GM23338 (cell line): Measurements from ENCODE around the gene TOMM6. TPM values are rescaled to one million over a fixed set of nuclear protein-coding genes. Genes with fewer than 3 reads are reported as not detected.

Experiments used
- ATAC-seq: fragments of 200-7000 bp; cut with Tn5 transposase; 3 replicates; pipeline ENCODE4 v1.9.1; 2020
- DNase-seq: peaks from one replicate; pipeline ENCODE4 v3.0.0-alpha.2; 2015; ENCODE audit warnings: low spot score
- H2AFZ ChIP-seq: fragments of 200-600 bp; sonication (generic); 2 replicates; pipeline ENCODE4 v1.8.0; 2016; ENCODE audit warnings: antibody characterized with exemption, mild to moderate bottlenecking, moderate library complexity
- H3F3A ChIP-seq: fragments of 200-600 bp; sonication (generic); replicated peaks from 2 replicates; pipeline ENCODE4 v1.8.0; 2017; ENCODE audit warnings: antibody characterized with exemption, mixed run types, low read depth
- H3K27ac ChIP-seq: fragments of 200-600 bp; sonication (generic); 2 replicates; pipeline ENCODE4 v1.6.1; 2016; ENCODE audit warnings: low read depth
- H3K27me3 ChIP-seq: fragments of 200-600 bp; sonication (generic); 2 replicates; pipeline ENCODE4 v1.8.0; 2016; ENCODE audit warnings: mild to moderate bottlenecking, mixed run types, moderate library complexity; ENCODE audit not compliant: insufficient read depth
- H3K36me3 ChIP-seq: fragments of 200-600 bp; sonication (generic); 2 replicates; pipeline ENCODE4 v1.8.0; 2016; ENCODE audit warnings: mild to moderate bottlenecking; ENCODE audit not compliant: insufficient read depth
- H3K4me1 ChIP-seq: fragments of 200-600 bp; sonication (generic); 2 replicates; pipeline ENCODE4 v1.8.0; 2016; ENCODE audit warnings: mild to moderate bottlenecking, moderate library complexity; ENCODE audit not compliant: insufficient read depth
- H3K4me2 ChIP-seq: fragments of 200-600 bp; sonication (generic); 2 replicates; pipeline ENCODE4 v1.7.1; 2017; ENCODE audit warnings: mixed run types
- H3K4me3 ChIP-seq: fragments of 200-600 bp; sonication (generic); 2 replicates; pipeline ENCODE4 v1.6.1; 2016; ENCODE audit warnings: mixed run types
- H3K79me2 ChIP-seq: fragments of 200-600 bp; sonication (generic); replicated peaks from 2 replicates; pipeline ENCODE4 v1.8.0; 2017; ENCODE audit warnings: mild to moderate bottlenecking; ENCODE audit not compliant: insufficient read depth
- H3K9me2 ChIP-seq: fragments of 200-600 bp; sonication (generic); 2 replicates; pipeline ENCODE4 v1.8.0; 2017; ENCODE audit not compliant: insufficient read depth
- H4K20me1 ChIP-seq: fragments of 200-600 bp; sonication (generic); replicated peaks from 2 replicates; pipeline ENCODE4 v1.8.0; 2017; ENCODE audit warnings: mild to moderate bottlenecking; ENCODE audit not compliant: insufficient read depth
- H3K27ac Mint-ChIP-seq: 2 replicates; pipeline ENCODE4 v1.8.0; 2020; ENCODE audit warnings: inconsistent platforms, mild to moderate bottlenecking, moderate library complexity, mixed read lengths
- H3K27me3 Mint-ChIP-seq: 3 replicates; pipeline ENCODE4 v1.8.0; 2022; ENCODE audit warnings: low read depth, mild to moderate bottlenecking, moderate library complexity, mixed read lengths, inconsistent platforms; ENCODE audit not compliant: insufficient read depth, poor library complexity
- H3K36me3 Mint-ChIP-seq: 3 replicates; pipeline ENCODE4 v1.8.0; 2021; ENCODE audit warnings: low read depth, mild to moderate bottlenecking, inconsistent platforms, moderate library complexity, mixed read lengths
- H3K4me1 Mint-ChIP-seq: 3 replicates; pipeline ENCODE4 v1.8.0; 2020; ENCODE audit warnings: mild to moderate bottlenecking, inconsistent platforms, mixed read lengths
- H3K4me3 Mint-ChIP-seq: 3 replicates; pipeline ENCODE4 v1.8.0; 2021; ENCODE audit warnings: moderate library complexity, mild to moderate bottlenecking, inconsistent platforms, mixed read lengths
- H3K9me3 Mint-ChIP-seq: 3 replicates; pipeline ENCODE4 v1.8.0; 2020; ENCODE audit warnings: moderate library complexity, mild to moderate bottlenecking, inconsistent platforms, mixed read lengths
- CREB1 ChIP-seq: fragments of 250-450 bp; sonication (Bioruptor Pico); IDR thresholded peaks from 2 replicates; pipeline ENCODE4 v1.5.0; 2020; ENCODE audit warnings: low read depth, mild to moderate bottlenecking, moderate library complexity
- CTCF ChIP-seq, 2 experiments: fragments of 200-600 bp in 1 of 2; sonication (generic) in 1 of 2; conservative IDR thresholded peaks; 2 replicates each; pipeline versions ENCODE4 v1.5.1 to v1.6.1; 2016 to 2017; ENCODE audit warnings: antibody characterized with exemption in 2 of 2, low read depth in 2 of 2, mild to moderate bottlenecking in 2 of 2, moderate library complexity in 1 of 2
- EZH2 ChIP-seq: fragments of 200-600 bp; sonication (generic); IDR thresholded peaks from one replicate; pipeline ENCODE4 v1.8.0; 2017; ENCODE audit warnings: antibody characterized with exemption, mild to moderate bottlenecking, low read depth; ENCODE audit not compliant: unreplicated experiment
- EZH2phosphoT487 ChIP-seq: fragments of 200-600 bp; sonication (generic); IDR thresholded peaks from one replicate; pipeline ENCODE4 v1.8.1; 2018; ENCODE audit warnings: antibody characterized with exemption; ENCODE audit not compliant: unreplicated experiment
- JUNB ChIP-seq: IDR thresholded peaks from one replicate; pipeline ENCODE4 v1.6.1; 2016; ENCODE audit warnings: antibody characterized with exemption; ENCODE audit not compliant: unreplicated experiment
- NANOG ChIP-seq: IDR thresholded peaks from 2 replicates; pipeline ENCODE4 v1.6.1; 2016; ENCODE audit warnings: antibody characterized with exemption, borderline replicate concordance
- POLR2AphosphoS5 ChIP-seq: IDR thresholded peaks from 2 replicates; pipeline ENCODE4 v1.6.1; 2016; ENCODE audit warnings: antibody characterized with exemption, low read depth
- REST ChIP-seq: IDR thresholded peaks from one replicate; pipeline ENCODE4 v1.6.1; 2018; ENCODE audit warnings: antibody characterized with exemption; ENCODE audit not compliant: unreplicated experiment
- STAT1 ChIP-seq: IDR thresholded peaks from one replicate; pipeline ENCODE4 v1.6.1; 2016; ENCODE audit warnings: antibody characterized with exemption; ENCODE audit not compliant: unreplicated experiment
- ZNF331 ChIP-seq: fragments of 250-450 bp; sonication (Bioruptor Pico); IDR thresholded peaks from 2 replicates; pipeline ENCODE4 v1.5.0; 2020; ENCODE audit warnings: low read depth, mild to moderate bottlenecking, moderate library complexity
- ZNF462 ChIP-seq: fragments of 250-450 bp; sonication (Bioruptor Pico); IDR thresholded peaks from 2 replicates; pipeline ENCODE4 v1.5.0; 2020; ENCODE audit warnings: mild to moderate bottlenecking, moderate library complexity
- polyA plus RNA-seq: library from polyadenylated mRNA; unstranded; fragments of >200 nt; fragmentation: Nextera tagmentation; extraction: Ambion mirVana; gene quantifications from 2 replicates; pipeline ENCODE4 v1.2.1, GENCODE V29; 2016
- total RNA-seq: library from RNA; depleted of rRNA; stranded (reverse); fragments of >200 nt; shearing (Covaris generic); gene quantifications from 2 replicates; pipeline ENCODE4 v1.2.3, GENCODE V29; 2014

The TOMM6 gene
- total and polyA plus RNA-seq, 2 experiments from 2014 or later: 195 to 372 TPM

- peak overlapping the region; percentile 21; the same call in 1 of the 2 replicates for H3K4me3 ChIP-seq
- H3K4me2 ChIP-seq: peak overlapping the region; percentile 62; the same call in 1 of the 2 replicates
- peaks cover 22% of the 10 kb centered on the region for H3K4me1 ChIP-seq
- no peak overlapping the region for H2AFZ ChIP-seq
- H3K4me1 Mint-ChIP-seq: peaks cover 23% of the 10 kb centered on the region
- H3F3A ChIP-seq: peaks cover 8% of the 10 kb centered on the region; the same call in 1 of the 2 replicates
- peaks cover 7% of the 10 kb centered on the region; the same call in 1 of the 2 replicates for H3K36me3 ChIP-seq
- peak overlapping the region; percentile 94 for H3K4me3 Mint-ChIP-seq
- no peaks in the 10 kb centered on the region for H3K9me2 ChIP-seq
- no peak overlapping the region for H3K27ac Mint-ChIP-seq
- ATAC-seq: no peak
- TF ChIP-seq NANOG: no peak
- no peak for TF ChIP-seq REST
- no peak for TF ChIP-seq CREB1 (CRISPR knock-in tag)
- no peak for TF ChIP-seq EZH2phosphoT487
- no peak for TF ChIP-seq ZNF462
- no peak for TF ChIP-seq STAT1
- TF ChIP-seq POLR2AphosphoS5: no peak
- no peak for TF ChIP-seq JUNB
- TF ChIP-seq ZNF331 (CRISPR knock-in tag): no peak
- TF ChIP-seq EZH2: no peak
- no peak for TF ChIP-seq CTCF (conservative IDR thresholded peaks at IDR 0.05; ENCODE audit: low read depth in 2 of 2)
- no peak overlapping the region for H3K27ac ChIP-seq
- H3K9me3 Mint-ChIP-seq: peaks cover 7% of the 10 kb centered on the region; the same call in 2 of the 3 replicates
- peak; percentile 57 for DNase-seq
- H4K20me1 ChIP-seq: no peaks in the 10 kb centered on the region; the same call in 1 of the 2 replicates
- peaks cover 15% of the 10 kb centered on the region for H3K36me3 Mint-ChIP-seq
- H3K27me3 Mint-ChIP-seq: peaks cover 58% of the 10 kb centered on the region
- peaks cover 54% of the 10 kb centered on the region for H3K27me3 ChIP-seq
- H3K79me2 ChIP-seq: peaks cover 21% of the 10 kb centered on the region
Measured at GRCh38 chr6:41784581-41785171, 2.8 kb upstream of the TOMM6 start.
